GM21717 (cell line): ENCODE measurements around the gene CXCL17.

Source experiments
- ATAC-seq: cut with Tn5 transposase; IDR thresholded peaks from one replicate; pipeline ENCODE4 v1.9.1; 2021; ENCODE audit warnings: mild to moderate bottlenecking, moderate library complexity; ENCODE audit not compliant: unreplicated experiment

CXCL17 gene

GRCh38 chr19:42401365-42402303 lies 41.1 kb downstream of the CXCL17 start:
- no peak for ATAC-seq

- ATAC-seq = no peak
Measured at GRCh38 chr19:42400404-42400803, 42.3 kb downstream of the CXCL17 start.

GRCh38 chr19:42397263-42398166 lies 45.2 kb downstream of the CXCL17 start:
- ATAC-seq = no peak

- peak; percentile 92 for ATAC-seq
Measured at GRCh38 chr19:42396381-42397262, 46.1 kb downstream of the CXCL17 start.

- no peak for ATAC-seq
Measured at GRCh38 chr19:42394751-42395150, 48.0 kb downstream of the CXCL17 start.

GRCh38 chr19:42392165-42392564 lies 50.6 kb downstream of the CXCL17 start:
- ATAC-seq = no peak

GRCh38 chr19:42389899-42390298 lies 52.8 kb downstream of the CXCL17 start, which contains the start of gene CNFN:
Gene CNFN, minus strand, starts transcription at chr19:42390297. Its CDS starts 1,260 bp downstream, at chr19:42389037.
- ATAC-seq = no peak

GRCh38 chr19:42388851-42389489 lies 53.8 kb downstream of the CXCL17 start:
- no peak for ATAC-seq

GRCh38 chr19:42386974-42387707 lies 55.6 kb downstream of the CXCL17 start:
- no peak for ATAC-seq

- ATAC-seq = no peak
Measured at GRCh38 chr19:42380155-42380554, 62.6 kb downstream of the CXCL17 start.
